Embryonic facial prominence (tissue), 1 donor: ENCODE data around the gene TMEM35A.
"Not testable (repeated sequence)": the region's sequence is repeated elsewhere in the genome, so short reads cannot be mapped to it uniquely, and the experiment has no call there.

Experiments used
- DNase-seq: peaks from one replicate; pipeline ENCODE4 v3.0.0-alpha.2; 2016; ENCODE audit errors: extremely low spot score

TMEM35A gene

DNA sequence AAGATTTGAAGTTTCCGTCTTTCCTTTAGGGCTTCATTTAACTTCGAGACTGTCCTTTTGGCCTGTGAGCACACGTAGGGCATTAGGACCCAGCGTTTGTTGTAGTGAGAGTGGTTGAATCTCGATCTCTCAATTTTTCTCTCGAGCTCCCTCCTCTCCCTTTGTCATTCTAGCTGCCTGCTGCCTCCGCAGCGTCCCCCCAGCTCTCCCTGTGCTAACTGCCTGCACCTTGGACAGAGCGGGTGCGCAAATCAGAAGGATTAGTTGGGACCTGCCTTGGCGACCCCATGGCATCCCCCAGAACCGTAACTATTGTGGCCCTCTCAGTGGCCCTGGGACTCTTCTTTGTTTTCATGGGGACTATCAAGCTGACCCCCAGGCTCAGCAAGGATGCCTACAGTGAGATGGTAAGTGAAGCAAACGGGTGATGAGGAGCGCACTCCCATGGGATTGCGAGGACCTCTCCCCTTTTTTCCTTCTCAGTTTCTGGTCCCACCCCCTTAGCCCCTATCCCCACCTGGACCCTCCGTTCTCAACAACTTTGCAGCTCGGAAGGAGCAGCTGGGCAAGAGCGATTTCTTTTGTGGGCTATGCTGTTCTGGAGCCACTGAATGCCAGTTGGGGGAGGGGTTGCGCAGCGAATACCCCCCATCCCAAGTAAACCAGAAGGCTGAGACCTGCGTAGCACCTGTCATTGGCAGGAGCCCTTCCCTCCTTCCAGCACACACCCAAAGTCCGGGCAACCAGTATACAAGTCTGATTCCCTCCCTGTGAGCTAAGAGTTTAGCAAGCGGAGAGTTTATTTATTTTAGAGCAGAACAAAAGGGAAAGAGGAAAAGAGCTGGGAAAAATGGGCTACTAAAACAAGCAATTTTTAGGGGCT, at the start of gene TMEM35A:
Gene TMEM35A (plus strand): TSS at position 164 of the 883 bp plus-strand sequence. CDS start 124 bp downstream, at position 288.
- no peak for DNase-seq

- no peak for DNase-seq
These were observed 49.0 kb upstream of the TMEM35A start for GRCh38 chrX:101029665-101030064.

DNA sequence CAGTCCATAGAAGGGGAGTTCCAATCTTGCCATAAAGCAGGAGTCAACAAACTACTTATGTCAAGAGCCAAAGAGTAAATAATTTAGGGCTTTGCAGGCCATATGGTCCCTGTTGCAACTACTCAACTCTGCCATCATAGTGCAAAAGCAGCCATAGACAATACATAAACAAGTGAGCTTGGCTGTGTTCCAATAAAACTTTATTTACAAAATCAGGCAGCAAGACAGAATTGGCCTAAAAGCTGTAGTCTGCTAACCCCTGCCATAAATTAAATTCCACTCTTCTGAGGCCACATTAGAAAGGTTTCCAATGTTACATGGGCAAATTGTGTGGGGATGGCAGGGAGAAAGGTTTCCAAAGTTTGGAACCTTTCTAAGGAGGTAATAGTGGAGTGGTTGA, 41.4 kb upstream of the TMEM35A start:
- DNase-seq = no peak

DNA sequence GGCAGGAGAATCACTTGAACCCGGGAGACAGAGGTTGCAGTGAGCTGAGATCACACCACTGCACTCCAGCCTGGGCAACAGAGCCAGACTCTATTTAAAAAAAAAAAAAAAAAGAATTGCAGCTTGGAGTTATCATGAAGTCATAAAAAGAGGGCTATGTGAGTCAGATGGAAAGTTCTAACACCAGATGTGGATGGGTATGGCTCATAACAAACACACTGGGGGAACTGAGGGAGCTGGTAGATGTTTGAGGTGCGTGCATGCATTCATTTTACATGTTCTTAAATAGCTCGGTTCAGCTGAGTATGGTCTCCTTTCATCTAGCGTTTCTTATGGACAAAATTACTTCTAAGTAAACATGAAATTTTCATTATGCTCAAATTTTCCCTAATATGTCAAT, 38.5 kb upstream of the TMEM35A start:
- no peak for DNase-seq

- no peak for DNase-seq
These were observed 27.5 kb upstream of the TMEM35A start for GRCh38 chrX:101051153-101051548.

DNA sequence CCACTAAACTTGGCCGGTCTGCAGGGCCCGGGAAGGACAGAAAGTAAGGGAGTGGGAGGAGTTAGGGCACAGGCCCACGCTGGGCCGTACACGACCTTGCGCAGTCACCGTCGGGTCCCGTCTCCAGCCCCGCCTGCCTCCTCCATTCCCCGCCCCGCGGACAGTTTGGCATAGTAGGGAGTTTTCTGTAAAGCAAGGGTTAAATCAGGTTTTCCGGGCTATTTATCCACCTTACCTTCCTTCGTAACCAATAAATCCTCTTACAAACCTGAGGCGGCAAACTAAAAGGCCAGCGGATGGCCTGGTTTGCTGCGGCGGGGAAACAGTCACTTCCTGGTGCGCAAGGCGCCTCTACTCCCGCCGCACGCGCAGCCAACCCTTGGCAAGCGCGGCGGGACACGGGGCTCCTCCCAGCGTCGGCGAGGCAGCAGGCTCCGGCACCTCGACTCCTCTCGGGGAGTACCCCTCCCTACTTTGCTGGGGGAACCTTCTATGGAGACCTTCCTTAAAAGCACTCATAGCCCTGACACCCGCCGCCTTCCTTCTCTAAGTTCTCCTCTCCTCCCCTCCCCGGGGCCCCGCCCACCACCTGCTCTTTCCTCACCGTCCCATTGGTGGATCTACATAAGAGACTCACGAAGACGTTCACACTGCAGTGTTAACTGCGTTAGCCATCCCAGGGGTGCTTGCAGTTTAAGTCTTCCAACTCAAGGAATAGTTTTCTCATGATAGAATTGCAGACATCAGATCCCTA, 27.0 kb upstream of the TMEM35A start, which contains the start of gene TRMT2B:
Gene TRMT2B (minus strand): TSS at position 563 of the 754 bp plus-strand sequence. CDS start 9,822 bp downstream, outside the sequence.
- DNase-seq = peak; percentile 7

GRCh38 chrX:101056551-101056950, 22.1 kb upstream of the TMEM35A start:
- not testable (repeated sequence) for DNase-seq

GRCh38 chrX:101057093-101057714, 21.5 kb upstream of the TMEM35A start:
- DNase-seq = no peak

- DNase-seq = no peak
These were observed 16.5 kb upstream of the TMEM35A start for GRCh38 chrX:101062176-101062575.

DNA sequence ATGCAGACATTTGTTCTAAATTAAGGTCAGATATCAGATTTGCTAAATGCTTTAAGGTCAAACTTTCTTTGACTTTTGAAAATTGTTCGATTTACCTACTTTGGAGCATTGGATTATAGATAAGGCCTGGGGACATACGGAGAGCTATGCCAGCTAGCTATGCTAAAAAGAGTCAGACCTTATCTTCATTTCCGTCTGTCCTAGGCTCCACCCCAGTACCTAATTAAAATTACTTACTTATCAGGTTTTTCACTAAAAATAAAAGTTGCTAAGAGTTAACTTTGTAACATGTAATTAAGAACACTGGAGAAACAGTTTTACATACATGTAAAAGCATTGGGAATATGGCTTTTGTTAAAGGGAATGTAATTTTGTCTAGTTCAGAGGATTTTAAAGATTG, 7.1 kb upstream of the TMEM35A start:
- DNase-seq = no peak

DNA sequence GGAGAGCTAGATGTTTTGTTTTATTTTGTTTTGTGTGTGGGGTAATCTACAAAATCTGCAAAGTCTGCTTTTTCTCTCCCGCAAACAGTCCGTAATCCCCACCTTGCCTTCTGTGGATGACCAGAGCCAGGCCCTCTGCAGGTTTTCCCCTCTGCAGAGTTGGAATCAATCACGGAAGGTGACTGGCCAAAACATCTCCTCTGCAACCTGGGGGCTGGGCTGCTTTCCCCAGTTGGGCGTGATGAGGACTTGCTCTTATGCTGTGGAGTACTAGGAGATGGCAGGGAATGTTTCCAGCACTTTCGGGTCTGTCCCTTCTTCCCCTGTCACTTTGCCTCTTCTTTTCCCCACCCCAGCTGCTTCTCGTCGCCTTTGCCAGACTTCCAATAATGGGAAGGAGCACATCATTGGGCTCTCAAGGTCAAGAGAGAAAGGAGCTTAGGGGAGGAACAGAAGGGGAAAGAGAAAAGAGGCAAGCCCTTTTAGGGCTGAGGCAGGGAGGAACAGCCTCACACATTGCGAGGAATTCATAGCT, 1.1 kb downstream of the TMEM35A start:
- DNase-seq = no peak

DNA sequence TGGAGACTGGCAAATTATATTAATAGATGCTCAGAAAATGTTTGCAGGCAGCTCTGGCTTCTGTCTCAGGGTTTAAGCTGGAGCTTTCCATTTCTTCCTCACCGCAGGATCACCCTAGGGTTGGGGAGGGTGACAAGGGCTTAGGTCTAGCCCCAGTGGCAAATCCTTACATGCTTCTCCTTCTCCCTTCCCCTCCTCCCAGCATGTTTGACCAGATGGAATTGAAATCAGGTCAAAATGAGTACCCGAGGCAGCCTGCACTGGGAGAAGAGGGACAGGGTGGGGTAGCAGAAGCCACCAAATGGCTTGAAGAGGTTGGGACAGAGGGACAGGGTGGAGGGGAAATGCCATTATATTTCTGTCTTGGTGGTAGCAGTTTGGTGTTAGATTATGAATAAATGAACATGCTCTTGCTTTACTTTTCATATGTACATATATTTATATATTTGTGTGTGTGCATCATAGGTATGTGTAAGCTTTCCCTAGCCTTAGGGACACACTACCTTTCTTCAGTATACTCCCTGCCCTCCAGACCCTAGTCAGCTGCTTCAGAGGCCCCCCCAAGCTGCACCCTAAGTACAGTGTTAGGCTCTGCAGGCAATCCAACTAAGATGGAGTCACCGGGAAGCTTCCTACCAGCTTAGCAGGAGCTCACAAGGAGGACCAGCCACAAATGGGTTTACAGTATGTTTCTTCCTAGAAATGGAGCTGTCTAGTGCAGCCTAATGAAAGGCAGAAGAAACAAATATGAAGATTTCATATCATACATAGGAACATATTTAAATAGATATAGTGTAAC, 1.8 kb downstream of the TMEM35A start:
- DNase-seq = no peak

GRCh38 chrX:101081231-101081630, 2.6 kb downstream of the TMEM35A start:
- no peak for DNase-seq

DNA sequence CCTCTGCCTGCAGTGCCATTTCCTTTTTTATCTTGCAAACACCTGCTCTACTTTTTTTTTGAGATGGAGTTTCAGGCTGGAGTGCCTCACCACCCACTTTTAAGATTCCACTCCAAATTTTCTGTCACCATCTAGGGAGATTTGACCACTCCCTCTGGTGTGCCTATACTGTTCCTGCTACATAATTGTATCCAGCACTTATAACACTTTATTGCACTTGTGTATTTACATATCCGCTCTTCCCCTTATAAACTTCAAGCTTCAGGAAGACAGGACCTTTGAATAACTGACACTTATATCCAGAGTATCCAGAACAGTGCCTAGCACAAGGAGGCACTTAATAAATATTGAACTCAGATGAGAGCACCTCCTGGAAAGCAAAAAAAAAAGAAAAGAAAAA, 13.1 kb downstream of the TMEM35A start:
- DNase-seq = no peak

GRCh38 chrX:101097546-101098453, 19.1 kb downstream of the TMEM35A start, which contains the start of gene CENPI:
Gene CENPI, plus strand, starts transcription at chrX:101098204. Its CDS starts 2,867 bp downstream, at chrX:101101071.
- DNase-seq = peak; percentile 80

GRCh38 chrX:101108284-101108683, 29.6 kb downstream of the TMEM35A start:
- no peak for DNase-seq

GRCh38 chrX:101117701-101118100, 39.0 kb downstream of the TMEM35A start:
- no peak for DNase-seq

- no peak for DNase-seq
These were observed 57.6 kb downstream of the TMEM35A start for GRCh38 chrX:101136235-101136634.
